HEK293 (cell line): ENCODE results near the gene MTMR4.

Experiments used
- CTCF ChIA-PET: fragments of 350-600 bp; formaldehyde crosslinking; extraction: SDS; loops from one replicate; lab custom pipeline; 2021; ENCODE audit warnings: antibody characterized with exemption; lab: Yijun Ruan, JAX
- POLR2A ChIA-PET: fragments of 300-600 bp; formaldehyde crosslinking; extraction: SDS; loops from one replicate; lab custom pipeline; 2020; ENCODE audit warnings: antibody characterized with exemption, inconsistent platforms; lab: Yijun Ruan, JAX
- H3K27ac ChIP-seq: fragments of 200-500 bp; sonication (Bioruptor generic); 2 replicates; pipeline ENCODE4 v1.5.1; 2014; ENCODE audit warnings: low read depth, low read length, control low read depth, inconsistent platforms; ENCODE audit errors: extremely low read depth
- H3K36me3 ChIP-seq, 2 experiments: fragments of 200-500 bp in 1 of 2; sonication (Bioruptor generic) in 1 of 2; 1 replicate in 1 of 2; 2 replicates in 1 of 2; pipeline ENCODE4 v1.5.1; 2014 to 2017; ENCODE audit warnings: inconsistent platforms in 2 of 2, low read length in 2 of 2; ENCODE audit not compliant: control insufficient read depth in 2 of 2, insufficient read depth in 1 of 2
- H3K4me1 ChIP-seq: fragments of 200-500 bp; sonication (Bioruptor generic); 2 replicates; pipeline ENCODE4 v1.5.1; 2014; ENCODE audit warnings: mild to moderate bottlenecking, low read length, inconsistent platforms; ENCODE audit not compliant: control insufficient read depth, insufficient read depth
- H3K4me3 ChIP-seq: 2 replicates; pipeline ENCODE4 v1.5.1; 2011; ENCODE audit warnings: low read depth, mild to moderate bottlenecking, control low read depth, low read length, moderate library complexity
- H3K9me3 ChIP-seq: fragments of 200-500 bp; sonication (Bioruptor generic); 2 replicates; pipeline ENCODE4 v1.5.1; 2014; ENCODE audit warnings: low read depth, low read length, inconsistent platforms; ENCODE audit not compliant: control insufficient read depth, insufficient read depth
- ELK4 ChIP-seq: IDR thresholded peaks from 2 replicates; pipeline ENCODE4 v1.6.1; 2011; ENCODE audit warnings: mild to moderate bottlenecking, low read depth, low read length, borderline replicate concordance
- KLF16 ChIP-seq: fragments of 450-650 bp; formaldehyde crosslinking; IDR thresholded peaks from 2 replicates; pipeline ENCODE4 v1.5.1; 2017; ENCODE audit warnings: missing biosample characterization, missing genetic modification characterization
- MEIS1 ChIP-seq: sonication (generic); formaldehyde crosslinking; IDR thresholded peaks from 2 replicates; pipeline ENCODE4 v1.8.1; 2022; ENCODE audit warnings: missing genetic modification reagents, mild to moderate bottlenecking, borderline replicate concordance
- PBX3 ChIP-seq: sonication (generic); formaldehyde crosslinking; IDR thresholded peaks from 2 replicates; pipeline ENCODE4 v1.8.1; 2022; ENCODE audit warnings: mild to moderate bottlenecking, moderate library complexity, missing genetic modification reagents
- SCRT1 ChIP-seq: fragments of 450-650 bp; formaldehyde crosslinking; IDR thresholded peaks from 2 replicates; pipeline ENCODE4 v1.5.1; 2016; ENCODE audit warnings: missing biosample characterization, missing genetic modification characterization, borderline replicate concordance
- SP7 ChIP-seq: fragments of 450-650 bp; formaldehyde crosslinking; IDR thresholded peaks from 2 replicates; pipeline ENCODE4 v1.5.1; 2016; ENCODE audit warnings: missing biosample characterization, missing genetic modification characterization
- ZBTB1 ChIP-seq: fragments of 450-650 bp; formaldehyde crosslinking; IDR thresholded peaks from 2 replicates; pipeline ENCODE4 v1.5.1; 2016; ENCODE audit warnings: missing biosample characterization, missing genetic modification characterization
- ZFHX2 ChIP-seq: fragments of 450-650 bp; formaldehyde crosslinking; conservative IDR thresholded peaks from 2 replicates; pipeline ENCODE4 v1.5.1; 2016; ENCODE audit warnings: missing biosample characterization, missing genetic modification characterization
- ZFP69B ChIP-seq: fragments of 450-650 bp; formaldehyde crosslinking; IDR thresholded peaks from 2 replicates; pipeline ENCODE4 v1.5.1; 2016; ENCODE audit warnings: missing biosample characterization, missing genetic modification characterization
- ZIC2 ChIP-seq: fragments of 450-650 bp; formaldehyde crosslinking; IDR thresholded peaks from 2 replicates; pipeline ENCODE4 v1.5.1; 2016; ENCODE audit warnings: missing biosample characterization, missing genetic modification characterization
- ZNF133 ChIP-seq: fragments of 450-650 bp; formaldehyde crosslinking; IDR thresholded peaks from 2 replicates; pipeline ENCODE4 v1.5.1; 2016; ENCODE audit warnings: missing biosample characterization, missing genetic modification characterization
- ZNF19 ChIP-seq: fragments of 450-650 bp; formaldehyde crosslinking; IDR thresholded peaks from 2 replicates; pipeline ENCODE4; 2016; ENCODE audit warnings: missing biosample characterization, missing genetic modification characterization, low read depth
- ZNF223 ChIP-seq: fragments of 450-650 bp; formaldehyde crosslinking; IDR thresholded peaks from 2 replicates; pipeline ENCODE4 v1.5.1; 2016; ENCODE audit warnings: missing biosample characterization, missing genetic modification characterization
- ZNF239 ChIP-seq: fragments of 450-650 bp; formaldehyde crosslinking; IDR thresholded peaks from 2 replicates; pipeline ENCODE4 v1.5.1; 2016; ENCODE audit warnings: missing biosample characterization, missing genetic modification characterization
- ZNF423 ChIP-seq: fragments of 450-650 bp; formaldehyde crosslinking; IDR thresholded peaks from 2 replicates; pipeline ENCODE4 v1.5.1; 2016; ENCODE audit warnings: missing biosample characterization, missing genetic modification characterization
- ZNF548 ChIP-seq: fragments of 450-650 bp; formaldehyde crosslinking; IDR thresholded peaks from 2 replicates; pipeline ENCODE4 v1.5.1; 2016; ENCODE audit warnings: missing biosample characterization, missing genetic modification characterization
- ZNF610 ChIP-seq: fragments of 450-650 bp; formaldehyde crosslinking; IDR thresholded peaks from 2 replicates; pipeline ENCODE4 v1.5.1; 2016; ENCODE audit warnings: missing biosample characterization, missing genetic modification characterization, borderline replicate concordance
- ZNF626 ChIP-seq: fragments of 450-650 bp; sonication (Bioruptor Pico); formaldehyde crosslinking; IDR thresholded peaks from 2 replicates; pipeline ENCODE4 v1.5.1; 2018; ENCODE audit warnings: missing biosample characterization, missing genetic modification characterization, inconsistent platforms
- ZNF670 ChIP-seq: fragments of 450-650 bp; formaldehyde crosslinking; IDR thresholded peaks from 2 replicates; pipeline ENCODE4 v1.5.1; 2016; ENCODE audit warnings: missing biosample characterization, missing genetic modification characterization, low read depth
- ZNF677 ChIP-seq: fragments of 450-650 bp; IDR thresholded peaks from 2 replicates; pipeline ENCODE4 v1.5.0; 2018; ENCODE audit warnings: missing biosample characterization, mild to moderate bottlenecking, missing genetic modification characterization, moderate library complexity
- ZNF707 ChIP-seq: fragments of 450-650 bp; formaldehyde crosslinking; IDR thresholded peaks from 2 replicates; pipeline ENCODE4 v1.5.1; 2016; ENCODE audit warnings: missing biosample characterization, missing genetic modification characterization
- ZNF76 ChIP-seq: fragments of 450-650 bp; formaldehyde crosslinking; IDR thresholded peaks from 2 replicates; pipeline ENCODE4; 2016; ENCODE audit warnings: low read depth, missing biosample characterization, missing genetic modification characterization, borderline replicate concordance
- ZNF791 ChIP-seq: fragments of 450-650 bp; formaldehyde crosslinking; IDR thresholded peaks from 2 replicates; pipeline ENCODE4 v1.5.1; 2016; ENCODE audit warnings: missing biosample characterization, missing genetic modification characterization
- TF ChIP-seq, protein P1 (sequence below): fragments of 450-650 bp; formaldehyde crosslinking; IDR thresholded peaks from 2 replicates; pipeline ENCODE4 v1.5.1; 2016; ENCODE audit warnings: missing biosample characterization, missing genetic modification characterization, low read depth
- TF ChIP-seq, protein P2 (sequence below): fragments of 450-650 bp; formaldehyde crosslinking; IDR thresholded peaks from 2 replicates; pipeline ENCODE4 v1.5.1; 2016; ENCODE audit warnings: missing biosample characterization, missing genetic modification characterization, borderline replicate concordance
- TF ChIP-seq, protein P3 (sequence below): fragments of 450-650 bp; IDR thresholded peaks from 2 replicates; pipeline ENCODE4 v1.5.1; 2018; ENCODE audit warnings: missing biosample characterization, mild to moderate bottlenecking, missing genetic modification characterization
- TF ChIP-seq, protein P4 (sequence below): fragments of 450-650 bp; formaldehyde crosslinking; IDR thresholded peaks from 2 replicates; pipeline ENCODE4 v1.5.1; 2016; ENCODE audit warnings: missing biosample characterization, missing genetic modification characterization
- TF ChIP-seq, protein P5 (sequence below): fragments of 450-650 bp; formaldehyde crosslinking; IDR thresholded peaks from 2 replicates; pipeline ENCODE4 v1.5.1; 2017; ENCODE audit warnings: missing biosample characterization, missing genetic modification characterization

MTMR4 gene

DNA sequence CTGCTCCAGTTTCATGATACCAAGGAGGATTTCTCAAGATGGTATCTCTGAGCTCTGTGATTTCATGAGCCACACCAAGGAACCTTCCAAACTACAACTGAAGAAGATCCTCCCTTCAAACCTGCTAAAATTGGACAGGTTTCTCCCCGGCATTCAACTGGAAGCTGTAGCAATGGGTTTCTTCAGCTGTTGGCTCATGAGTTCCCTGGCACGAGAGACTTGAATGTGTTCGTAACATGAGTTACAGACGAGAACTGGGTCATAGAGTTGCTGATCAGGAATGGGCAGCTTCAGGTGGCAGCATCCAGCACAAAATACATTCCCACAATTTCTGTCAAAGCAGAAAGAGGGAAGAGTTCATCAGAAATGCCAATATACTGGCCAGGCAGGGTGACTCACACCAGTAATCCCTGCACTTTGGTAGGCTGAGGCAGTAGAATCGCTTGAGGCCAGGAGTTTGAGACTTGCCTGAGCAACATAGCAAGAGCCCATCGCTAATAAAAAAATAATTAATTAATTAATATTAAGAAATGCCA lies 22.9 kb downstream of the MTMR4 start:
- Histone ChIP-seq H3K36me3 (peaks cover 42 to 90% of the 10 kb centered on the region in 2 experiments), H3K4me3 (no peak overlapping the region)
- CTCF ChIA-PET, result interaction anchor here (0.6 to 1.4 kb wide), 2 partner anchors 214 to 693 kb away, joined by 3 read pairs; no protein-coding TSS in a partner anchor

DNA sequence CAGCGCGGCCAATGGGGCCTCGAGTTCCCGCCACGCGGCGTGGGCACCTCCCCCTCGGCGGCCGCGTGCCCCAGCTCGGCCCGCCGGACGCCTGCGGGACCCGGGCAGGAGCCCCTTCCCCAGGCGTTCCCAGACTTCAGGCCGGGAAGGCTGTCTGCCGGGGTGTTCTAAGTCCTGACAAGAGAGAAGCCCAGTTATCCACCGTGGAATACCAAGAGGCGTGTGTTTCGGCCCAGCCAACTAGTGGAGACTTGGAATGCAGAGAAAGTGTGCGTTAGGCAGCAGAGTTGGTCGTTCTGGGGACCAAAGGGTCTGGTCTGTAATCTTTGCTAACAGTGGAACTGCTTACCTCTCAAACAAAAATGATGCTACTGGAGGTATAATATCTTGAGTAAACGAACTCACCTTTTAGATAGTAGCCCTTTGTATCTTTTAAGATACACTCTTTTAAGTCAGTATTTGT lies 26.0 kb downstream of the MTMR4 start:
- ChIA-PET POLR2A (no interaction called here), CTCF (no interaction called here)
- H3K4me3 ChIP-seq, result no peak overlapping the region
- H3K36me3 ChIP-seq, result peaks cover 23 to 60% of the 10 kb centered on the region in 2 experiments
- no peak overlapping the region for H3K27ac ChIP-seq
- H3K4me1 ChIP-seq, result no peaks in the 10 kb centered on the region
- no peaks in the 10 kb centered on the region for H3K9me3 ChIP-seq
- TF ChIP-seq ZNF133 (tag by site-specific recombination) (no peak), ZNF223 (tag by site-specific recombination) (no peak), ELK4 (no peak), ZFHX2 (tag by site-specific recombination) (no peak), ZNF423 (tag by site-specific recombination) (no peak), KLF16 (tag by site-specific recombination) (no peak), ZNF548 (tag by site-specific recombination) (no peak), SCRT1 (tag by site-specific recombination) (no peak)
- TF ChIP-seq, protein P1, sequence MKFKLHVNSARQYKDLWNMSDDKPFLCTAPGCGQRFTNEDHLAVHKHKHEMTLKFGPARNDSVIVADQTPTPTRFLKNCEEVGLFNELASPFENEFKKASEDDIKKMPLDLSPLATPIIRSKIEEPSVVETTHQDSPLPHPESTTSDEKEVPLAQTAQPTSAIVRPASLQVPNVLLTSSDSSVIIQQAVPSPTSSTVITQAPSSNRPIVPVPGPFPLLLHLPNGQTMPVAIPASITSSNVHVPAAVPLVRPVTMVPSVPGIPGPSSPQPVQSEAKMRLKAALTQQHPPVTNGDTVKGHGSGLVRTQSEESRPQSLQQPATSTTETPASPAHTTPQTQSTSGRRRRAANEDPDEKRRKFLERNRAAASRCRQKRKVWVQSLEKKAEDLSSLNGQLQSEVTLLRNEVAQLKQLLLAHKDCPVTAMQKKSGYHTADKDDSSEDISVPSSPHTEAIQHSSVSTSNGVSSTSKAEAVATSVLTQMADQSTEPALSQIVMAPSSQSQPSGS (tag by site-specific recombination), result no peak
- TF ChIP-seq, protein P2, sequence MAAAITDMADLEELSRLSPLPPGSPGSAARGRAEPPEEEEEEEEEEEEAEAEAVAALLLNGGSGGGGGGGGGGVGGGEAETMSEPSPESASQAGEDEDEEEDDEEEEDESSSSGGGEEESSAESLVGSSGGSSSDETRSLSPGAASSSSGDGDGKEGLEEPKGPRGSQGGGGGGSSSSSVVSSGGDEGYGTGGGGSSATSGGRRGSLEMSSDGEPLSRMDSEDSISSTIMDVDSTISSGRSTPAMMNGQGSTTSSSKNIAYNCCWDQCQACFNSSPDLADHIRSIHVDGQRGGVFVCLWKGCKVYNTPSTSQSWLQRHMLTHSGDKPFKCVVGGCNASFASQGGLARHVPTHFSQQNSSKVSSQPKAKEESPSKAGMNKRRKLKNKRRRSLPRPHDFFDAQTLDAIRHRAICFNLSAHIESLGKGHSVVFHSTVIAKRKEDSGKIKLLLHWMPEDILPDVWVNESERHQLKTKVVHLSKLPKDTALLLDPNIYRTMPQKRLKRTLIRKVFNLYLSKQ, result no peak
- TF ChIP-seq, protein P3, sequence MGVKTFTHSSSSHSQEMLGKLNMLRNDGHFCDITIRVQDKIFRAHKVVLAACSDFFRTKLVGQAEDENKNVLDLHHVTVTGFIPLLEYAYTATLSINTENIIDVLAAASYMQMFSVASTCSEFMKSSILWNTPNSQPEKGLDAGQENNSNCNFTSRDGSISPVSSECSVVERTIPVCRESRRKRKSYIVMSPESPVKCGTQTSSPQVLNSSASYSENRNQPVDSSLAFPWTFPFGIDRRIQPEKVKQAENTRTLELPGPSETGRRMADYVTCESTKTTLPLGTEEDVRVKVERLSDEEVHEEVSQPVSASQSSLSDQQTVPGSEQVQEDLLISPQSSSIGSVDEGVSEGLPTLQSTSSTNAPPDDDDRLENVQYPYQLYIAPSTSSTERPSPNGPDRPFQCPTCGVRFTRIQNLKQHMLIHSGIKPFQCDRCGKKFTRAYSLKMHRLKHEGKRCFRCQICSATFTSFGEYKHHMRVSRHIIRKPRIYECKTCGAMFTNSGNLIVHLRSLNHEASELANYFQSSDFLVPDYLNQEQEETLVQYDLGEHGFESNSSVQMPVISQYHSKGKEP (tag by site-specific recombination), result no peak

More for the DNA sequence above, 22.9 kb downstream of the MTMR4 start:
- Histone ChIP-seq H3K9me3 (no peaks in the 10 kb centered on the region), H3K27ac (no peak overlapping the region), H3K4me1 (no peaks in the 10 kb centered on the region)
- TF ChIP-seq, protein P4, sequence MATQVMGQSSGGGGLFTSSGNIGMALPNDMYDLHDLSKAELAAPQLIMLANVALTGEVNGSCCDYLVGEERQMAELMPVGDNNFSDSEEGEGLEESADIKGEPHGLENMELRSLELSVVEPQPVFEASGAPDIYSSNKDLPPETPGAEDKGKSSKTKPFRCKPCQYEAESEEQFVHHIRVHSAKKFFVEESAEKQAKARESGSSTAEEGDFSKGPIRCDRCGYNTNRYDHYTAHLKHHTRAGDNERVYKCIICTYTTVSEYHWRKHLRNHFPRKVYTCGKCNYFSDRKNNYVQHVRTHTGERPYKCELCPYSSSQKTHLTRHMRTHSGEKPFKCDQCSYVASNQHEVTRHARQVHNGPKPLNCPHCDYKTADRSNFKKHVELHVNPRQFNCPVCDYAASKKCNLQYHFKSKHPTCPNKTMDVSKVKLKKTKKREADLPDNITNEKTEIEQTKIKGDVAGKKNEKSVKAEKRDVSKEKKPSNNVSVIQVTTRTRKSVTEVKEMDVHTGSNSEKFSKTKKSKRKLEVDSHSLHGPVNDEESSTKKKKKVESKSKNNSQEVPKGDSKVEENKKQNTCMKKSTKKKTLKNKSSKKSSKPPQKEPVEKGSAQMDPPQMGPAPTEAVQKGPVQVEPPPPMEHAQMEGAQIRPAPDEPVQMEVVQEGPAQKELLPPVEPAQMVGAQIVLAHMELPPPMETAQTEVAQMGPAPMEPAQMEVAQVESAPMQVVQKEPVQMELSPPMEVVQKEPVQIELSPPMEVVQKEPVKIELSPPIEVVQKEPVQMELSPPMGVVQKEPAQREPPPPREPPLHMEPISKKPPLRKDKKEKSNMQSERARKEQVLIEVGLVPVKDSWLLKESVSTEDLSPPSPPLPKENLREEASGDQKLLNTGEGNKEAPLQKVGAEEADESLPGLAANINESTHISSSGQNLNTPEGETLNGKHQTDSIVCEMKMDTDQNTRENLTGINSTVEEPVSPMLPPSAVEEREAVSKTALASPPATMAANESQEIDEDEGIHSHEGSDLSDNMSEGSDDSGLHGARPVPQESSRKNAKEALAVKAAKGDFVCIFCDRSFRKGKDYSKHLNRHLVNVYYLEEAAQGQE (tag by site-specific recombination), result no peak
- no peak for TF ChIP-seq PBX3
- no peak for TF ChIP-seq ZNF670
- TF ChIP-seq ZFP69B (tag by site-specific recombination), result no peak
- TF ChIP-seq SP7 (tag by site-specific recombination), result no peak
- TF ChIP-seq ZNF677, result no peak
- no peak for TF ChIP-seq ZNF791
- TF ChIP-seq, protein P5, sequence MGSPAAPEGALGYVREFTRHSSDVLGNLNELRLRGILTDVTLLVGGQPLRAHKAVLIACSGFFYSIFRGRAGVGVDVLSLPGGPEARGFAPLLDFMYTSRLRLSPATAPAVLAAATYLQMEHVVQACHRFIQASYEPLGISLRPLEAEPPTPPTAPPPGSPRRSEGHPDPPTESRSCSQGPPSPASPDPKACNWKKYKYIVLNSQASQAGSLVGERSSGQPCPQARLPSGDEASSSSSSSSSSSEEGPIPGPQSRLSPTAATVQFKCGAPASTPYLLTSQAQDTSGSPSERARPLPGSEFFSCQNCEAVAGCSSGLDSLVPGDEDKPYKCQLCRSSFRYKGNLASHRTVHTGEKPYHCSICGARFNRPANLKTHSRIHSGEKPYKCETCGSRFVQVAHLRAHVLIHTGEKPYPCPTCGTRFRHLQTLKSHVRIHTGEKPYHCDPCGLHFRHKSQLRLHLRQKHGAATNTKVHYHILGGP (tag by site-specific recombination), result no peak
- TF ChIP-seq ZBTB1 (tag by site-specific recombination), result no peak
- TF ChIP-seq ZNF626, result no peak
- no peak for TF ChIP-seq ZNF239 (tag by site-specific recombination)
- no peak for TF ChIP-seq ZNF610 (tag by site-specific recombination)
- no peak for TF ChIP-seq ZNF707 (tag by site-specific recombination)
- TF ChIP-seq MEIS1 (CRISPR knock-in tag), result no peak
- no peak for TF ChIP-seq ZNF76 (tag by site-specific recombination)
- TF ChIP-seq ZIC2 (tag by site-specific recombination), result no peak
- TF ChIP-seq ZNF19 (tag by site-specific recombination), result no peak
- POLR2A ChIA-PET, result interaction anchor here (1.1 kb wide), 1 partner anchor 22 kb away, joined by 3 read pairs; the partner anchor contains the start of gene MTMR4
